ENCODE measurements around the gene SULF2. TPM values are rescaled to one million over a fixed set of nuclear protein-coding genes. Genes with fewer than 3 reads are reported as not detected.

Gene SULF2
- total RNA-seq, 1 experiment from 2014 or later, result 66.1 TPM

DNA sequence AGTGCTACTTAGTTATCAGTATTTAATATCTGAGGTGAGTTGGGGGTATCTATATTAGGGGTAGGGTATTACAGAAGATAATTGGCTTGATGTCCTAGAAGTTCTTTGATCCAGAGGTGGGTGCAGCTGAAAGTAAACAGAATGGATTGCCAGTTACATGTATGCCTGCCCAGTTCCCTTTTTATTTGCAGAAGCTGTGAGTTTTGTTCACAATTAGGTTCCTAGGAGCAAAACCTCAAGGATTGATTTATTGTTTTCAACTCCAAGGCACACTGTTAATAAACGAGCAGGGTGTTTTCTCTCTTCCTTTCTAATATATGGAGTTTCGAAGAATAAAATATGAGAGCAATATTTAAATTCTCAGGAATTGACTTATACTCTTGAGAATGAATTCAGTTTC is 129.0 kb downstream of the SULF2 start:
- Mint-ChIP-seq H3K9me3 (ENCODE audit: unreplicated experiment) (no peaks in the 10 kb centered on the region), H3K36me3 (ENCODE audit: insufficient read depth, unreplicated experiment) (peaks cover 75% of the 10 kb centered on the region), H3K4me3 (ENCODE audit: unreplicated experiment) (no peak overlapping the region), H3K4me1 (ENCODE audit: low read depth, unreplicated experiment) (peaks cover 18% of the 10 kb centered on the region), H3K27ac (ENCODE audit: unreplicated experiment) (no peak overlapping the region), H3K27me3 (ENCODE audit: insufficient read depth, unreplicated experiment) (no peaks in the 10 kb centered on the region)
- H3K9me3 ChIP-seq, result no peaks in the 10 kb centered on the region
- no TSS peak for BruUV-seq (replicated peaks)
- no peaks in the 10 kb centered on the region for H3K27me3 ChIP-seq (replicated peaks; ENCODE audit: control insufficient read depth, insufficient read depth, low read length)
- CTCF ChIA-PET, result no interaction called here
- no peak overlapping the region for H3K4me3 ChIP-seq (ENCODE audit: low read depth, low read length)
- POLR2A ChIA-PET, result no interaction called here
- TF ChIP-seq, protein P1, sequence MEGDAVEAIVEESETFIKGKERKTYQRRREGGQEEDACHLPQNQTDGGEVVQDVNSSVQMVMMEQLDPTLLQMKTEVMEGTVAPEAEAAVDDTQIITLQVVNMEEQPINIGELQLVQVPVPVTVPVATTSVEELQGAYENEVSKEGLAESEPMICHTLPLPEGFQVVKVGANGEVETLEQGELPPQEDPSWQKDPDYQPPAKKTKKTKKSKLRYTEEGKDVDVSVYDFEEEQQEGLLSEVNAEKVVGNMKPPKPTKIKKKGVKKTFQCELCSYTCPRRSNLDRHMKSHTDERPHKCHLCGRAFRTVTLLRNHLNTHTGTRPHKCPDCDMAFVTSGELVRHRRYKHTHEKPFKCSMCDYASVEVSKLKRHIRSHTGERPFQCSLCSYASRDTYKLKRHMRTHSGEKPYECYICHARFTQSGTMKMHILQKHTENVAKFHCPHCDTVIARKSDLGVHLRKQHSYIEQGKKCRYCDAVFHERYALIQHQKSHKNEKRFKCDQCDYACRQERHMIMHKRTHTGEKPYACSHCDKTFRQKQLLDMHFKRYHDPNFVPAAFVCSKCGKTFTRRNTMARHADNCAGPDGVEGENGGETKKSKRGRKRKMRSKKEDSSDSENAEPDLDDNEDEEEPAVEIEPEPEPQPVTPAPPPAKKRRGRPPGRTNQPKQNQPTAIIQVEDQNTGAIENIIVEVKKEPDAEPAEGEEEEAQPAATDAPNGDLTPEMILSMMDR (IDR thresholded peaks at IDR 0.05; ENCODE audit: insufficient read depth in 1 of 2, low read depth in 1 of 2, low read length in 1 of 2, severe bottlenecking in 1 of 2, unreplicated experiment in 1 of 2), result no peak
- DNase-seq, result no peak
- peaks cover 11% of the 10 kb centered on the region for H3K4me1 ChIP-seq
- peaks cover 8% of the 10 kb centered on the region for H3K36me3 ChIP-seq (ENCODE audit: control insufficient read depth, insufficient read depth, low read length)
- intact Hi-C loops (cut with micrococcal nuclease; ENCODE audit: unreplicated experiment), result no loop called here

DNA sequence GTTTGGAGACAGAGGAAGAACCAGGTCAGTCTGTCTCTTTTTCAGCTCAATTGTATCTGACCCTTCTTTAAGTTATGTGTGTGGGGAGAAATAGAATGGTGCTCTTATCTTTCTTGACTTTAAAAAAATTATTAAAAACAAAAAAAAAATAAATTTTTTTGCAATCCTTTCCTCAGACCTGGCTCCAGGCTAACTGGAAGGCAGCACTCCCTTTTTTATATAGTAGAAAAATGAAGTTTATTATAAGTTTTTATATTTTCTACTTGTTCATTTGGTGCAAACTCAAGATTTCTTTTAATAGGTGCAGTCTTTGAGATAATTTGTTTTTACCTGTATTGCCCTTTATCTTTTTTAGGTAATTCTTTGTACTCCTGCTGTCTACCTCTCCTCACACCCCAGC is 129.6 kb downstream of the SULF2 start:
- no peak overlapping the region for H3K4me3 Mint-ChIP-seq (ENCODE audit: unreplicated experiment)
- BruUV-seq (replicated peaks), result no TSS peak
- peaks cover 11% of the 10 kb centered on the region for H3K4me1 ChIP-seq

GRCh38 chr20:47654370-47654769 is 130.9 kb downstream of the SULF2 start:
- DNase-seq, result no peak
- peaks cover under 1% of the 10 kb centered on the region; the same call in 1 of the 2 replicates for H3K4me1 ChIP-seq
- no peak overlapping the region for H3K4me3 ChIP-seq (ENCODE audit: low read depth, low read length)
- TF ChIP-seq, protein P1 (IDR thresholded peaks at IDR 0.05; ENCODE audit: insufficient read depth in 1 of 2, low read depth in 1 of 2, low read length in 1 of 2, severe bottlenecking in 1 of 2, unreplicated experiment in 1 of 2), result no peak
- no TSS peak for BruUV-seq (replicated peaks)
- peaks cover 86% of the 10 kb centered on the region for H3K36me3 Mint-ChIP-seq (ENCODE audit: insufficient read depth, unreplicated experiment)
- no peaks in the 10 kb centered on the region for H3K27me3 Mint-ChIP-seq (ENCODE audit: insufficient read depth, unreplicated experiment)
- no peaks in the 10 kb centered on the region for H3K27me3 ChIP-seq (replicated peaks; ENCODE audit: control insufficient read depth, insufficient read depth, low read length)
- H3K27ac Mint-ChIP-seq (ENCODE audit: unreplicated experiment), result no peak overlapping the region
- H3K36me3 ChIP-seq (ENCODE audit: control insufficient read depth, insufficient read depth, low read length), result peaks cover 10% of the 10 kb centered on the region
- H3K4me3 Mint-ChIP-seq (ENCODE audit: unreplicated experiment), result no peak overlapping the region
- POLR2A ChIA-PET, result no interaction called here
- no peaks in the 10 kb centered on the region for H3K9me3 Mint-ChIP-seq (ENCODE audit: unreplicated experiment)
- intact Hi-C loops (cut with micrococcal nuclease; ENCODE audit: unreplicated experiment), result no loop called here
- H3K4me1 Mint-ChIP-seq (ENCODE audit: low read depth, unreplicated experiment), result no peaks in the 10 kb centered on the region
- CTCF ChIA-PET, result no interaction called here
- no peaks in the 10 kb centered on the region for H3K9me3 ChIP-seq

More for the DNA sequence above, 129.6 kb downstream of the SULF2 start:
- no peaks in the 10 kb centered on the region for H3K27me3 Mint-ChIP-seq (ENCODE audit: insufficient read depth, unreplicated experiment)
- Histone ChIP-seq H3K9me3 (no peaks in the 10 kb centered on the region), H3K27me3 (replicated peaks; ENCODE audit: control insufficient read depth, insufficient read depth, low read length) (no peaks in the 10 kb centered on the region), H3K4me3 (ENCODE audit: low read depth, low read length) (no peak overlapping the region), H3K36me3 (ENCODE audit: control insufficient read depth, insufficient read depth, low read length) (peaks cover 12% of the 10 kb centered on the region)
- TF ChIP-seq, protein P1 (IDR thresholded peaks at IDR 0.05; ENCODE audit: insufficient read depth in 1 of 2, low read depth in 1 of 2, low read length in 1 of 2, severe bottlenecking in 1 of 2, unreplicated experiment in 1 of 2), result no peak
- no peaks in the 10 kb centered on the region for H3K9me3 Mint-ChIP-seq (ENCODE audit: unreplicated experiment)
- no peak overlapping the region for H3K27ac Mint-ChIP-seq (ENCODE audit: unreplicated experiment)
- CTCF ChIA-PET, result no interaction called here
- peaks cover 11% of the 10 kb centered on the region for H3K4me1 Mint-ChIP-seq (ENCODE audit: low read depth, unreplicated experiment)
- peaks cover 75% of the 10 kb centered on the region for H3K36me3 Mint-ChIP-seq (ENCODE audit: insufficient read depth, unreplicated experiment)
- POLR2A ChIA-PET, result no interaction called here
- intact Hi-C loops (cut with micrococcal nuclease; ENCODE audit: unreplicated experiment), result no loop called here
- no peak for DNase-seq

Data from Caco-2 (cell line).